Measurements from ENCODE around the gene KIAA1671. TPM values are rescaled to one million over a fixed set of nuclear protein-coding genes. Genes with fewer than 3 reads are reported as not detected.

KIAA1671 gene
- polyA plus RNA-seq, 2 donors, result 14.2 to 17.7 TPM

DNA sequence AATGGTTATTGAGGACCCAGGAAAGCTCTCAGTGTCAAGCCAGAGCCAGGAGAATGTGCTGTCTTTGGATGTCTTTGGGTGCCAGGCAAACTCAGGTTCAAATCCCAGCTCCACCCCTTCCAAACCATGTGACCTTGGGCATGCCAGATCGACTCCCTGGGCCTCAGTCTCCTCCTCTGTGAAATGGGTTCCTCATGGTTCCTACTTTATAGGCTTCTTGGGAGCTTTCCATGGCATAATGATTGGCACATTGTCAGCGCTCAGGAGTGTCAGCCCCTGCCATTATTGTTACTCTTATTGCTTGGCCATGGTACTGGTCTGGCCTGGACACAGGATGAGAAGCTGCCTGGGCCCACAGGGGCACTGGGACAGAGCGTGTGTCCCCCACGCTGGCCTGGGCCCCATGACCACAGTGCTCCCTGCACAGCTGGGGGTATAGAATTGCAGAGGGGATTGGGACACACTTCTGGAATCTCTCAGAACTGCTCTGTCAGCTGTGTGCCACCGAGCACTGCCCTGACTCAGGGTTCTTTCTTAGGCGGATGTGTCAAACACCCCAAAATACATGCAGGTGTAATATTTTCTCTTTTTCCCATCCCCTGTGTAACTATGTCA is 209.5 kb downstream of the KIAA1671 start:
- Histone ChIP-seq H3K27me3 (ENCODE audit: control insufficient read depth in 1 of 2, insufficient read depth in 2 of 2, low read length in 2 of 2) (no peaks in the 10 kb centered on the region), H3K27ac (ENCODE audit: low read depth in 2 of 2, low read length in 1 of 2) (peak overlapping the region; percentile 22 to 25), H3K4me1 (ENCODE audit: control insufficient read depth in 2 of 2, insufficient read depth in 2 of 2, low read length in 1 of 2) (peaks cover 7 to 34% of the 10 kb centered on the region in 2 donors), H3K36me3 (ENCODE audit: control insufficient read depth in 2 of 2, insufficient read depth in 2 of 2, low read length in 1 of 2) (peaks cover 0 to 7% of the 10 kb centered on the region in 2 donors), H3K9me3 (ENCODE audit: control insufficient read depth in 2 of 2, insufficient read depth in 1 of 2, low read depth in 1 of 2, low read length in 1 of 2) (no peaks in the 10 kb centered on the region), H3K4me3 (ENCODE audit: low read depth in 1 of 2, low read length in 2 of 2) (no peak overlapping the region)
- 87 to 88% methylated on average over 6 of the region's 6 CpGs for WGBS, 2 donors

DNA sequence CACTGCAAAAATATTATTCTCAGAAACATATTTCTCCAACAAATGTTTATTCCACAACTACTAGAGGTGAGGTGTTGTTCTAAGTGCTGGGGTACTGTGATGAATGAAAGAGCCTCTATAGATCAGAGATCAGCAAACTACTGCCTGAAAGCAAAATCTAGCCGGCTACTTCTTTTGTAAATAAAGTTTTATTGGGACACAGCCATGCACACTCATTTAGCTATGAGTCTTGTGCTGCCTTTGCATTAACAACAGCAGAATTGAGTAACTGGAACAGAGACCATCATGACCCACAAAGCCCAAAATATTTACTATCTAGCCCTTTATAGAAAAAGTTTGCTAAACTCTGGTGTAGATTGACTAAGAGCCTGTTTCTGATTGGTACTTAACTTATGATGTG is 210.0 kb downstream of the KIAA1671 start:
- H3K4me1 ChIP-seq (ENCODE audit: control insufficient read depth in 2 of 2, insufficient read depth in 2 of 2, low read length in 1 of 2), result peaks cover 8 to 34% of the 10 kb centered on the region in 2 donors
- H3K27ac ChIP-seq (ENCODE audit: low read depth in 2 of 2, low read length in 1 of 2), result no peak overlapping the region
- WGBS, 2 donors, result 69 to 79% methylated on average over 1 of the region's 1 CpG

DNA sequence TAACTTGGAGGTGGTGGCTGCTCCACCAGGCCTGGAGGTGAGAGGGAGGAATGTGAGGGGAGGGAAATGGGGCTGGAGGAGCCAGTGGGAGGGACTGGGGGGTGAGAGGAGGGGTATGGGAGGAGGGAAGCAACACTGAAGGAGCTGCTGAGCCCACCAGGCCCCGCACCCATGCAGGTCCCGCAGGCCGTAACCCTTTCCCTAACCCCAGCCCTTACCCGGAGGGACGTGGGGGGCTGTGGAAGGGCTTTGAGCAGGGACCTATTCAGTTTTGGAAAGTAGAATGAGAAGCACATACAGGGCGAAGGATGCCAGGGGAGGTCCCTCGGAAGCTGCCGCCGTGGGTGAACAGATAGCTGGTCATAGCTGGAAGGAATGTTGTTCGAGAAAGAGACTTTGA is 213.3 kb downstream of the KIAA1671 start:
- Histone ChIP-seq H3K36me3 (ENCODE audit: control insufficient read depth in 2 of 2, insufficient read depth in 2 of 2, low read length in 1 of 2) (peaks cover 0 to 3% of the 10 kb centered on the region in 2 donors), H3K27me3 (ENCODE audit: control insufficient read depth in 1 of 2, insufficient read depth in 2 of 2, low read length in 2 of 2) (no peaks in the 10 kb centered on the region), H3K4me1 (ENCODE audit: control insufficient read depth in 2 of 2, insufficient read depth in 2 of 2, low read length in 1 of 2) (peaks cover 9 to 18% of the 10 kb centered on the region in 2 donors), H3K4me3 (ENCODE audit: low read depth in 1 of 2, low read length in 2 of 2) (no peak overlapping the region), H3K9me3 (ENCODE audit: control insufficient read depth in 2 of 2, insufficient read depth in 1 of 2, low read depth in 1 of 2, low read length in 1 of 2) (no peaks in the 10 kb centered on the region), H3K27ac (ENCODE audit: low read depth in 2 of 2, low read length in 1 of 2) (peak overlapping the region; percentile 66 to 68)
- 93 to 96% methylated on average over 10 of the region's 10 CpGs for WGBS, 2 donors

More for the DNA sequence above, 210.0 kb downstream of the KIAA1671 start:
- no peaks in the 10 kb centered on the region for H3K27me3 ChIP-seq (ENCODE audit: control insufficient read depth in 1 of 2, insufficient read depth in 2 of 2, low read length in 2 of 2)
- H3K4me3 ChIP-seq (ENCODE audit: low read depth in 1 of 2, low read length in 2 of 2), result no peak overlapping the region
- peaks cover 0 to 7% of the 10 kb centered on the region in 2 donors for H3K36me3 ChIP-seq (ENCODE audit: control insufficient read depth in 2 of 2, insufficient read depth in 2 of 2, low read length in 1 of 2)
- H3K9me3 ChIP-seq (ENCODE audit: control insufficient read depth in 2 of 2, insufficient read depth in 1 of 2, low read depth in 1 of 2, low read length in 1 of 2), result no peaks in the 10 kb centered on the region

DNA sequence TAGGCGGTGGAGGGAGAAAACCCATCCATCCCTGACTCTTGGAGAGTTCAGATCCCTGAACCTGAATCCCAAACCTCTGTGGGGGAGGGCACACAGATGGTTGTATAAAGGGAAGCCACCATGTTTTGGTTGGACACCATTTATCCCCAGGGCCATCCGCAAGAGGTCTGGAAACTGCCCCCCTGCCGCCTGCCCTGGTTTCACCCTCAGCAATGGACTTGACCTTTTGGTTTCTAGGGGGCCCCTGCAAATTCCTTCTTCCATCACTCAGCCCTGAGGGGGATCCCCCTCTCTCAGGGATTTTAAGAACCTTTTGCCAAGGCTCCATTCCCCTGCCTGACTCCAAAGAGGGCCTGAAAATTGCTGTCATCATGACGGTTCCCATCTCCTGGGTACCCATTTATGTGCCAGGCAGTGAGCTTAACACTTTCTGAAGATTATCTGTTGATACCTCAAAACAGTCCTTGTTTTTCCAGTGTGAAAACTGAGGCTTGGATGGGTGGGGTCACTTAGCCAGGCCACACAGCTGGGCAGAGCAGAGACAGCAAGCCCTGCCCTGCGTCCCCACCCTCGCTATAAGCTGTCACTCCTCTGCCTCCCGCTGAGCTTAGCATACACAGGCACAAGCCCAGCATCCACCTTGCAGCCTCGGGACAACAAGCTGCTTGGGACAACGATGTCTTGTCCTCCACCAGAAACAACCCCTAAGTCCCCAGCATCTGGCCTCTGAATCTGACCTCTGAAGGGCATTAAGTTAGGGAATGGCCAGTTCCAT is 213.9 kb downstream of the KIAA1671 start:
- no peaks in the 10 kb centered on the region for H3K9me3 ChIP-seq (ENCODE audit: control insufficient read depth in 2 of 2, insufficient read depth in 1 of 2, low read depth in 1 of 2, low read length in 1 of 2)
- H3K36me3 ChIP-seq (ENCODE audit: control insufficient read depth in 2 of 2, insufficient read depth in 2 of 2, low read length in 1 of 2), result peaks cover 0 to 3% of the 10 kb centered on the region in 2 donors
- H3K27me3 ChIP-seq (ENCODE audit: control insufficient read depth in 1 of 2, insufficient read depth in 2 of 2, low read length in 2 of 2), result no peaks in the 10 kb centered on the region
- 66 to 69% methylated on average over 9 of the region's 9 CpGs for WGBS, 2 donors
- H3K4me3 ChIP-seq (ENCODE audit: low read depth in 1 of 2, low read length in 2 of 2), result no peak overlapping the region
- H3K4me1 ChIP-seq (ENCODE audit: control insufficient read depth in 2 of 2, insufficient read depth in 2 of 2, low read length in 1 of 2), result peaks cover 9 to 18% of the 10 kb centered on the region in 2 donors
- H3K27ac ChIP-seq (ENCODE audit: low read depth in 2 of 2, low read length in 1 of 2), result peak overlapping the region; percentile 66 to 68

DNA sequence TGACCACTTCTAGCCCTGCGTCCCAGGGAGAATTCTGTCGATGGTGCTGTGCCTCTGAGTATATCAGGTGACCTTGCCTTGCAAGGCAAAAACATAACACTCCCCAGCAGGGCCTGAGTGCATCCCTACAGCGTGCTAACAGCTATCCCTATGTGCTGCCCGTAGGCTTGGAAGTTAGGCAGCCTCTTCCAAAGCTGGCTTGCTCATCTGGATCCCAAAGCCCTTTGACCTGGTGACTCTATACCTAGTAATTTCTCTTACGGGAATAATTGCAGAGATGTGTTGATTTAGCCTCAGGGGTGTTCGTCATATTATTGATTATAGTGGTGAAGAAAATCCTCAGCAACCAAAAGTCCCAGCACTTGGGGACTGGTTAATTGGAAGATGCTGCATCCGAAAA is 214.6 kb downstream of the KIAA1671 start:
- H3K4me3 ChIP-seq (ENCODE audit: low read depth in 1 of 2, low read length in 2 of 2), result no peak overlapping the region
- peaks cover 9 to 18% of the 10 kb centered on the region in 2 donors for H3K4me1 ChIP-seq (ENCODE audit: control insufficient read depth in 2 of 2, insufficient read depth in 2 of 2, low read length in 1 of 2)
- H3K36me3 ChIP-seq (ENCODE audit: control insufficient read depth in 2 of 2, insufficient read depth in 2 of 2, low read length in 1 of 2), result peaks cover 0 to 3% of the 10 kb centered on the region in 2 donors

DNA sequence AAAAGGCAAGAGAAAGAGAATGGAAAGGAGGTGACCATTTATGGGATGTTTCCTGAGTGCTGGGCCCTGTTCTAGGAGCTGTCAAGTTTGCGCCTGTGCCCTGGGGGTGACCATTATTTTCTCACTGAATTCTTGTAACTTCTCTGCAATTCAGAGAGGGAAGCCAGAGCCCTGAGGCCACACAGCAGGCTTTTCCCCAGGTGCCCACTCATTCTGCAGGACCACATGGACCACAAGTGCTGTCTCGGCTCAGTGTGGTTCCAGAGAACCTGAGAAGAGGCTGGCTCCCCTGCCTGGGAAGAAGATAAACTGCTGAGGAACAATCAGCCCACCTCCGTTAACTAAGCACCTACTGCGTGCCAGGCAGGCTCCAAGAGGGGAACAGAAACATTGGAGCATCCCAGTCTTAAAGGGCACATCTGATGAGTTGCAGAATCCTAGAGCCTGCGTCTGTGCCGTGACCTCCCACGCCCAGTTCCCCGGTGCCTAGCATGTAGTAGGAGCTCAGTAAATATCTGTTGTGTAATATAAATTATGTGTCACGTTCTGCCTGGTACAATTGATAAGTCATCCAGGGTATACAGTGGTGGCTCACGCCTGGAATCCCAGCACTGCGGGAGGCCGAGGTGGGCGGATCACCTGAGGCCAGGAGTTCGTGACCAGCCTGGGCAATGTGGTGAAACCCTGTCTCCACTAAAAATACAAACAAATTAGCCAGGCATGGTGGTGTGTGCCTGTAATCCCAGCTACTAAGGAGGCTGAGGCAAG is 215.5 kb downstream of the KIAA1671 start:
- 62 to 80% methylated on average over 14 of the region's 14 CpGs for WGBS, 2 donors
- Histone ChIP-seq H3K36me3 (ENCODE audit: control insufficient read depth in 2 of 2, insufficient read depth in 2 of 2, low read length in 1 of 2) (peaks cover 0 to 4% of the 10 kb centered on the region in 2 donors), H3K27me3 (ENCODE audit: control insufficient read depth in 1 of 2, insufficient read depth in 2 of 2, low read length in 2 of 2) (no peaks in the 10 kb centered on the region), H3K4me1 (ENCODE audit: control insufficient read depth in 2 of 2, insufficient read depth in 2 of 2, low read length in 1 of 2) (peaks cover 9 to 18% of the 10 kb centered on the region in 2 donors), H3K9me3 (ENCODE audit: control insufficient read depth in 2 of 2, insufficient read depth in 1 of 2, low read depth in 1 of 2, low read length in 1 of 2) (no peaks in the 10 kb centered on the region), H3K27ac (ENCODE audit: low read depth in 2 of 2, low read length in 1 of 2) (no peak overlapping the region), H3K4me3 (ENCODE audit: low read depth in 1 of 2, low read length in 2 of 2) (no peak overlapping the region)

More for the DNA sequence above, 214.6 kb downstream of the KIAA1671 start:
- WGBS, 2 donors, result 67 to 70% methylated on average over 7 of the region's 7 CpGs
- Histone ChIP-seq H3K9me3 (ENCODE audit: control insufficient read depth in 2 of 2, insufficient read depth in 1 of 2, low read depth in 1 of 2, low read length in 1 of 2) (no peaks in the 10 kb centered on the region), H3K27ac (ENCODE audit: low read depth in 2 of 2, low read length in 1 of 2) (peak overlapping the region; percentile 66 to 68), H3K27me3 (ENCODE audit: control insufficient read depth in 1 of 2, insufficient read depth in 2 of 2, low read length in 2 of 2) (no peaks in the 10 kb centered on the region)

DNA sequence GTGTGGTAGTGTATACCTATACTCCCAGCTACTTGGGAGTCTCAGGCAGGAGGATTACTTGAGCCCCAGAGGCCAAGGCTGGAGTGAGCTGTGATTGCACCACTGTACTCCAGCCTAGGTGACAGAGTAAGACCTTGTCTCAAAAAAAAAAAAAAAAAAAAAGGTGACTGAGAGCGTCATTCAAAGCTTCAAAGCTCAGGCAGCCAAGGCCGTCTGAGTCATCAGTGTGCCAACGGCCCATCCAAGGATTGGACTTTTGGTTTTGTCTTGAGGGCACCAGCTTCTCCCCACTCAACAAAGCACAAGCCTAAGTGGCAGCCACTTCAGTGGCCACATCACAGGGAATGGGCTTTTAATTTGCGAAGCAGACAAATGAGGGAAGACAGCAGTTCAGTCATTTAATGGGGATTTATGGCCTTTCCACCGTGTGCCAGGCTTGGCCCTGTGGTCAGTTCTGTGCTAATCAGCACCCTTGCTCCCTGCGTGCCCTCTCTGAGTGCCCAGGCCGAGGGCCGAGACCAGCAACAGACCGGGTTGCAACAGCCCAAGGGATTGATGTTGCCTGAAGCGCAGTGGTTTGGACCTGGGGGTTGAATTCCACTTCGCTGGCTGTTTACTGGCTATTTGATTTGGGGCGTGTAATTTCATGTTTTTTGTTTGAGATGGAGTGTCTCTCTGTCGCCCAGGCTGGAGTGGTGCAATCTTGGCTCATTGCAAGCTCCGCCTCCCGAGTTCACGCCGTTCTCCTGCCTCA is 216.9 kb downstream of the KIAA1671 start:
- Histone ChIP-seq H3K9me3 (ENCODE audit: control insufficient read depth in 2 of 2, insufficient read depth in 1 of 2, low read depth in 1 of 2, low read length in 1 of 2) (no peaks in the 10 kb centered on the region), H3K27ac (ENCODE audit: low read depth in 2 of 2, low read length in 1 of 2) (peak overlapping the region; percentile 45 to 80), H3K36me3 (ENCODE audit: control insufficient read depth in 2 of 2, insufficient read depth in 2 of 2, low read length in 1 of 2) (peaks cover 6 to 12% of the 10 kb centered on the region in 2 donors), H3K27me3 (ENCODE audit: control insufficient read depth in 1 of 2, insufficient read depth in 2 of 2, low read length in 2 of 2) (no peaks in the 10 kb centered on the region), H3K4me3 (ENCODE audit: low read depth in 1 of 2, low read length in 2 of 2) (no peak overlapping the region), H3K4me1 (ENCODE audit: control insufficient read depth in 2 of 2, insufficient read depth in 2 of 2, low read length in 1 of 2) (peaks cover 9 to 18% of the 10 kb centered on the region in 2 donors)
- 60 to 78% methylated on average over 17 of the region's 17 CpGs for WGBS, 2 donors

DNA sequence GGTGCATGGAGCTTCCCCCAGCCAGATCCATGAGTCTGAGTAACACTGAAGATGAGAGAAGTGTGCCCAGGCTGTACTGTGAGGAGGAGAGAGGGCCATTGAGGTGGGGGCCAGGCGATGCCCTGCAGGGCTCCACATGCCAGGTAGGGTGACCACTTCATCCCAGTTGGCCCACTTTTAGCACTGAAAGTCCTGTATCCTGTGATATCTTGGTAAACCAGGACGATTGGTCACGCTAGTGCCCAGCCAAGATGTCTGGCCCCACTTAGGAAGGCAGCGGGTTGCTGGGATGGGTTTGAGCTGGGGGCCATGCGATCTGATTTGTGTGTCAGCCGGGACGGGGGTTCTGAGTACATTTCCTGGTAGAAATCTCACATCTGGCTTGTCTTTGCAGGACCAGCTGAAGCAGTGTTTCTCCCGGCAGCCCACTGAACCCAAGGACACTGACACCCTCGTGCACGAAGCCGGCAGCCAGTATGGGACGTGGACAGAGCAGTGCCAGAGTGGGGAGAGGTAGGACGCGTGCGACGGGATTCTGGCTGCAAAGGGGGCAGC is 218.0 kb downstream of the KIAA1671 start:
- no peak overlapping the region for H3K27ac ChIP-seq (ENCODE audit: low read depth in 2 of 2, low read length in 1 of 2)
- H3K4me1 ChIP-seq (ENCODE audit: control insufficient read depth in 2 of 2, insufficient read depth in 2 of 2, low read length in 1 of 2), result peaks cover 8 to 16% of the 10 kb centered on the region in 2 donors
- H3K36me3 ChIP-seq (ENCODE audit: control insufficient read depth in 2 of 2, insufficient read depth in 2 of 2, low read length in 1 of 2), result peaks cover 14 to 20% of the 10 kb centered on the region in 2 donors
- H3K27me3 ChIP-seq (ENCODE audit: control insufficient read depth in 1 of 2, insufficient read depth in 2 of 2, low read length in 2 of 2), result no peaks in the 10 kb centered on the region
- H3K9me3 ChIP-seq (ENCODE audit: control insufficient read depth in 2 of 2, insufficient read depth in 1 of 2, low read depth in 1 of 2, low read length in 1 of 2), result no peaks in the 10 kb centered on the region
- 87 to 89% methylated on average over 16 of the region's 16 CpGs for WGBS, 2 donors
- no peak overlapping the region for H3K4me3 ChIP-seq (ENCODE audit: low read depth in 1 of 2, low read length in 2 of 2)

All from esophagus (tissue), 2 donors.